GM18519 (cell line): ENCODE results near the gene CIDEC.
"Not testable (repeated sequence)": the region's sequence is repeated elsewhere in the genome, so short reads cannot be mapped to it uniquely, and the experiment has no call there.

ENCODE experiments used
- ATAC-seq: cut with Tn5 transposase; IDR thresholded peaks from one replicate; pipeline ENCODE4 v1.9.1; 2021; ENCODE audit warnings: mild to moderate bottlenecking, moderate library complexity; ENCODE audit not compliant: unreplicated experiment, low FRiP score

CIDEC gene

DNA sequence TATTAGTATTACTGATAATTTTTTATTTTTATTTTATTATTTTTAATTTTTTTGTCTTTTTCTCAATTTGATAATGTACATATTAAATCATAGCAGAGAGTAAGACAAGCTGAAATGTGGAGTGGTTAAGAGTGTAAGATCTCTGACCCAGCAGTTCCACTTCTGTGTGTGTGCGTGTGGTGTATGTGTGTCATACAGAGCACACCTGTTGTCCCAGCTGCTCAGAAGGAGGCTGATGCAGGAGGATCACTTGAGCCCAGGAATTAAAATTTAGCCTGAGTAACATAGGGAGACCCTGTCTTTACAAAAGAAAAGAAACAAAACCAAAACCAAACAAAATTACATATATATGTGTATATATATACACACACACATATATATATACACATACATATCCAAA is 1.4 kb upstream of the CIDEC start:
- ATAC-seq: no peak

DNA sequence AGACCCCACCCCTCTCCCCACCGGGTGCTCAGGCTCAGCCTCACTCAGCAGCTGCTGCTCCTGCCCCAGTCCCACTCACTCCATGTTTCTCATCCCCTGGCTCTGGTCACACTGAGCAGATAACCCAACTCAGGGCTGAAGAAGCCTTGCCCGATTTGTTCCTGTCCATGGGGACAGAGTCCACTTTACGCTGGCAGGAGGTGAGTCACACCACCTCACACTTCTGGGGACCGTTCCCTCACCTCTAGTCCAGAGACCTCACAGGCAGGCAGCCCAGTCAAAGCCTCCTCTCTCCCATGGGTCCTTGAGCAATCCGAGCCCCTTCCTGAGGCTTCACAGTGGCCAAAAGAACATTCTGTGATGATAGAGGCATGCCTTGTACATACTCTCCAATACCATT is 1.4 kb downstream of the CIDEC start:
- no peak for ATAC-seq

DNA sequence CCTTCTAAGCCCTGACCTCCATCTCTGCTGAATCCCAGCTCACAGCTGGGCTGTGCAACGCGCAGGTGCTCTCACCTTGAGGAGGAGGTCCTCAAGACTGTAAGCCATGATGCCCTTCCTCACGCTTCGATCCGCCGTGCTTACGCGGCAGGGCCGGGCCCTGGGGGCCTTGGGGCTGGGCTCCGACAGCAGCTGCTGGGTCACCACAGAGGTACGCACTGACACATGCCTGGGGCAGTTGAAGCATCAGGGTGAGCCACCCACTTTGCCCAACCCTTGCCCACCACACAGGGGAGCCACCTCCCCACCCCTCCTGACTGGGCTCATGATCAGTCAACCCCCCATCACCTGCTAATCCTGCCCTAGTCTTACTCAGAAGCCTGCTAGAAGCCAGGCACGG is 3.1 kb downstream of the CIDEC start:
- no peak for ATAC-seq

DNA sequence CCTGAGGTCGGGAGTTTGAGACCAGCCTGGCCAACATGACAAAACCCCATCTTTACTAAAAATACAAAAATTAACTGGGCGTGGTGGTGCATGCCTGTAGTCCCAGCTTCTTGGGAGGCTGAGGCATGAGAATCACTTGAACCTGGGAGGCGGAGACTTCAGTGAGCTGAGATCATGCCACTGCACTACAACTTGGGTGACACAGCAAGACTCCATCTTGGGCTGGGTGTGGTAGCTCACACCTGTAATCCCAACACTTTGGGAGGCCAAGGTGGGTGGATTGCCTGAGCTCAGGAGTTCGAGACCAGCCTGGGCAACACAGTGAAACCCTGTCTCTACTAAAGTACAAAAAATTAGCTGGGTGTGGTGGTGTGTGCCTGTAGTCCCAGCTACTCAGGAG is 3.8 kb downstream of the CIDEC start:
- ATAC-seq: not testable (repeated sequence)

GRCh38 chr3:9875448-9875847 is 4.6 kb downstream of the CIDEC start:
- ATAC-seq: no peak

- not testable (repeated sequence) for ATAC-seq
These were observed 8.0 kb downstream of the CIDEC start for GRCh38 chr3:9872067-9872466.

DNA sequence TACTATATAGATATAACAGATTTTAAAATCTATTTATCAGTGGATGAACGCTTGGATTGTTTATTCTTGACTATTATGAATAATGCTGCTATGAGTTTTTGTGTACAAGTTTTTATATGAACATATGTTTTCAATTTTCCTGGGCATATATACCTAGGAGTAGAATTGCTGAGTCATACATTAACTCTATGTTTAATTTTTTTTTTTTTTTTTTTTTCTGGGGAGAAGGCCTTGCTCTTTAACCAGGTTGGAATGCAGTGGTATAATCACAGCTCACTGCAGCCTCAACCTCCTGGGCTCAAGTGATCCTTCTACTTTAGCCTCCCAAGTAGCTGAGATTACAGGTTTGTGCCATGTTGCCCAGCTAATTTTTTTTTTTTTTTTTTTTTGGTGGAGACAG is 9.1 kb downstream of the CIDEC start:
- no peak for ATAC-seq

GRCh38 chr3:9869955-9870354 is 10.1 kb downstream of the CIDEC start:
- ATAC-seq: no peak

DNA sequence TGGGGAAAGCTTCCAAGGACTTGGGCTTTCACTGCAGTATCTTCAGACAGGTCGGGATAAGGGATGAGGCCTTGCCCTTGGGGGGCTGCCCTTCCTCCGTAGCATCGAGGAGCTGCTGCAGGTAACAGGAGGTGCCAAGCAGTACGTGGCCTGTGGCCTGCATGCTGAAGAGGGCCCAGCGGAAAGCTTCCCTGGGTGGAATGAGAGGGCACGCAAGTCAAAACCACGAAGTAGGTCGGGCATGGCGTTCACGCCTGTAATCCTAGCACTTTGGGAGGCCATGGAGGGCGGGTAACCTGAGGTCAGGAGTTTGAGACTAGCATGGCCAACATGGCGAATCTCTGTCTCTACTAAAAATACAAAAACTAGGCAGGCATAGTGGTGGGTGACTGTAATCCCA is 12.9 kb downstream of the CIDEC start:
- no peak for ATAC-seq

GRCh38 chr3:9866639-9867038 is 13.4 kb downstream of the CIDEC start:
- no peak for ATAC-seq

- ATAC-seq: not testable (repeated sequence)
These were observed 14.9 kb downstream of the CIDEC start for GRCh38 chr3:9865125-9865637.

DNA sequence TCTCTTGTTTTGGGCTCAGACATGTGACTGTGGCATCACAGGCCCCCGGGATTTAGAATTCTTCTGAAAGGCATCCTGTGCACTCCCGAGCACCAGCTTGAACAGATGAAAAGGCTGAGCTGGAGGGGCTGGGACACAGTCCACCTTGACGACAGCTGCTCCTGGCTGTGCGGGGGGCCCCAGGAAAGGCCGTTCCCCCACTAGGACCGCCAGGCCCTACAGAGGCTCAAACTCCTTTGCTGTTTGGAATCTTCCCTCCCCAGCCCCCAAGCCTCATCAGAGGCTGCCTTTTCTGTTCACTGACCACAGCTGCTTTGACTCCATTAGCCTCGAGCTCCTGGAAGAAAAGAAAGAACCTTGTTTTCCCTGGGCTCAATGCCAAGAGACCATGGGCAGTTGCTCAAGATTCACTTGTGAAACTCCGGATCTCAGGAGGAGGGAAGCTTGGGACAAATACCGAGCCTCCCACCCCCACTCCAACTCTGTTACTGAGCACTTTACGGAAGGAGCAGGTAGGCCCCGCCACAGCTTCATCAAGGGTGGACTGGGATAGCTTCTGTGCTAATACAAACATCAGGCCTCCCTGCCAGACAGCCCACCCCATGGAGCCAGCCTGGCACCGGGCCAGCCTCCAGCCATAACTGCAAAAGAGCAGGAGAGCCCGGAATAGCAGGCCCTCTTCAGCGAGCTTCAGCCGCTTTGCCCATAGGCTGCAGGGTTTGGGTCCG is 15.7 kb downstream of the CIDEC start:
- ATAC-seq: no peak

GRCh38 chr3:9863058-9863772 is 16.8 kb downstream of the CIDEC start:
- ATAC-seq: no peak

DNA sequence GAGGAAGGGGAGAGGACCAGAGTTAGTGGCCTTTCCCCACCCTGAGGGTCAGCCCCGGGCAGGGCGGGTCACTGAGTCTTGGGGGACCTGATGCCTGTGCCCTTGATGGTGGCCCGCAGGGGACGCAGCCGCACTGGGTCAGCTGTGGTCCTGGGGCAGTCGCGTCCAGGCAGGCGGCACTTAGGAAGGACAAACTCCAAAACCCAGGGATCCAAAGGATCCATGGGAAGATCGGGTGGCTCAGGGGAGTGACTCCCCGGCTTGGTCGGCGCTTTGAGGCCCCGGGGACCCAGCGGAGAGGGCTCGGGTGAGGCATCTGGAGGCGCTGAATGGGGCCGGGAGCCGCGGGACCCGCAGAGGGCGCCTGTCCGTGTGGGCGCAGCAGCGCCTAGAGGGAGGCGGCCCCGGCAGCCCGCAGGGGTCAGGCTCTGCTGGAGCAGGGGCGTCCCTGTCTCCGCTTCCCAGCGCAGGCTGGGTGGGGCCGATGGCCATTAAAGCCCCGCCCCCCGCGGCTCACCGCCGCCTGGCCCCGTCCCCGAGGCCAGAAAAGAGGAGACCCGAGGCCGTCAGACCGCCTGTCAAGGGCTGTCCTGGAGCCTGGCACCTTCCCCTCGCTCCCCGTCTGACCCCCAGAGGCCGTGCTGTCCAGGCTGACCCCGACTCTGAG is 17.5 kb downstream of the CIDEC start:
- no peak for ATAC-seq

- no peak for ATAC-seq
These were observed 18.4 kb downstream of the CIDEC start for GRCh38 chr3:9861626-9862130.

- ATAC-seq: no peak
These were observed 18.9 kb downstream of the CIDEC start for GRCh38 chr3:9861201-9861600.

DNA sequence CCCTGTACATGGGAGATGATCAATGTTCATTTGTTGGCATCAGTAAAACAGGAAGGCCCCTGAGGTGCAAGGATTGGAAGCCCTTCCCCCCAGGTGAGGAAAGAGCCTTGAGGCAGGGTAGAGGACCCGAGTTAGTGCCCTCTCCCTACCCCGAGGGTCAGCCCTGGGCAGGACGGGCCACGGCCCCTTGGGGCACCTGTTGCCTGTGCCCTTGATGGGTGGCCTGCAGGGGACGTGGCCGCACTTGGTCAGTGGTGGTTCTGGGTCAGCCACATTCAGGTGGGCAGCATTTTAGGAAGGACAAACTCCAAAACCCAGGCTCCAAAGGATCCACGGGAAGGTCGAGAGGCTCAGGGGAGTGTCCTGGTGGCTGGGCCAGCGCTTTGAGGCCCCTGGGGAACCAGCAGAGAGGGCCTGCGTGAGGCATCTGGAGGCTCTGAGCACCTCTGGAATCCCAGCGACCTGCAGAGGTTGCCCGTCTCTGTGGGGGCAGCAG is 20.5 kb downstream of the CIDEC start:
- ATAC-seq: no peak

DNA sequence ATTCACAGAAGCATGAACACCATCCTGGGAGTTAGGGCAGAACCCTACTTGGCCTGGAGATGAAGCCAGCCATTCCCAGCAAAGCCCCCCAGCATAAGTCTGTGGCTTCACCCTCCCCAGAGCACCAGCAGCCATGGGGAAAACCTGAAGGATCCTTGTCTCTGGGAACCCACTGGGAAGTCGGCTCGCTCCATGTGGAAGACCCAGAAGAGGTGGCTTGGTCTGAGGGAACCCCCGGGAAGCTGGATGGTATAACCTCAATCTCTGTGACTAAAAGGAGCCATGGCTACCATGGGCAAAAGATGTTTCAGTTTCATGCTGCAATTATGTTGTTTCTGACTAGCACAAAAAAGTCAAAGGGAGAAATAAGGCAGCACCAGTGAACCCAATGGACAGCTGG is 24.5 kb downstream of the CIDEC start:
- ATAC-seq: no peak

DNA sequence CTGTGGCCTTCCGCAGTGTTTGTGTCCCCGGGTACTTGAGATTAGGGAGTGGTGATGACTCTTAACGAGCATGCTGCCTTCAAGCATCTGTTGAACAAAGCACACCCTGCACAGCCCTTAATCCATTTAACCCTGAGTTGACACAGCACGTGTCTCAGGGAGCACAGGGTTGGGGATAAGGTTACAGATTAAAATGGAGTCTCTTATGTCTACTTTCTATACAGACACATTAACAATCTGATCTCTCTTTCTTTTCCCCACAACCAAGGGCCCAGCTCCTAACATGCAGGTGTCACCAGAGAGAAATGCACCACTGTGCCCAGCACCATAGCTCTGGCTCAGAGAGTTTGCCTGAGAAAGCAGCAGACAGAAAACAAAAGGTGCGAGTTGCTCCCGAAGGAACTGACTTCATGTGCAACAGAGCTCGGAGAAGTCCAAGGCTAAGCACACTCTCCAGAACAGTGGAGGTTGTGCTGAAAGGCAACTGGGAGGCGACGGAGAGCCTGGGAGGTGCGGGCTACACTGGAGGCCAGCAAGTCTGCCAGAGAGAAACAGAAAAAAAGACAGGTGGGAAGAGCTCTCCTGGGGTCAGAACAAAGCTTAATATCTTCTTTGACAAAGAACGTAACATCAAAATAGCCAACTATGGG is 25.6 kb downstream of the CIDEC start:
- not testable (repeated sequence) for ATAC-seq

DNA sequence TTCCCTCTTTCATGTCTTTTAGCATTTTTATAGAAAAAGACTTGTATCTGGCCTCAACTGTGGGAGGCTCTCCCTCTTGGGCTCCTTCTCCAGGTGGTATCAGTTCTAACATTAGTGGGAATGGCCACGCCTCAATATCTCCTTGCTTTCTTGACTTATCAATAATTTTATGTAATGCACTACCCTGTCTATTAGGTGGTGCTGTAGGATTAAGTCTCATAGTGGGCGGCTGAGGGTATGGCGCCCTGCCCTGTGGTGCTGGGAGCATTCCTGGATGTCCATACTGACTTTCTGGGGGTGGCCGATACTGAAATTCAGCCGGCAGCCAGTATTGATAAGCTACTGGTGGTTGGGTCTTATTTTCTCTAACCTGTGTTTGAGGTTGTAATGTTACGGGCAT is 27.5 kb downstream of the CIDEC start:
- no peak for ATAC-seq

- ATAC-seq: not testable (repeated sequence)
These were observed 28.1 kb downstream of the CIDEC start for GRCh38 chr3:9851926-9852325.
